T follicular helper cell (primary cell): ENCODE results near the gene GTF3C6.
"Not testable (repeated sequence)": the region's sequence is repeated elsewhere in the genome, so short reads cannot be mapped to it uniquely, and the experiment has no call there.

ENCODE experiments used
- DNase-seq: peaks from one replicate; pipeline ENCODE4 v3.0.0-alpha.2; 2020; ENCODE audit warnings: low read depth
- total RNA-seq, 2 experiments: gene quantifications; one replicate each; lab custom pipeline; 2026; lab: John Stamatoyannopoulos, UW

The GTF3C6 gene
- 32.0 to 84.0 reads per million in 2 experiments for total RNA-seq

- peak; percentile 87 for DNase-seq
These were observed at the start of gene GTF3C6 for GRCh38 chr6:110958329-110959192. TSS of gene GTF3C6 (plus strand) at chr6:110958706. CDS start at chr6:110958770, 64 bp downstream.

GRCh38 chr6:110930781-110931180, 27.7 kb upstream of the GTF3C6 start:
- DNase-seq, result no peak

GRCh38 chr6:110933912-110934311, 24.6 kb upstream of the GTF3C6 start:
- DNase-seq, result no peak

GRCh38 chr6:110934381-110934898, 24.1 kb upstream of the GTF3C6 start:
- no peak for DNase-seq

GRCh38 chr6:110935171-110935570, 23.3 kb upstream of the GTF3C6 start:
- no peak for DNase-seq

- DNase-seq, result no peak
These were observed 20.3 kb upstream of the GTF3C6 start for GRCh38 chr6:110938171-110938570.

GRCh38 chr6:110939429-110940200, 18.9 kb upstream of the GTF3C6 start:
- no peak for DNase-seq

- DNase-seq, result no peak
These were observed 13.8 kb upstream of the GTF3C6 start for GRCh38 chr6:110944681-110945151.

- no peak for DNase-seq
These were observed 12.0 kb upstream of the GTF3C6 start for GRCh38 chr6:110946498-110946897.

GRCh38 chr6:110949679-110950285, 8.7 kb upstream of the GTF3C6 start:
- no peak for DNase-seq

GRCh38 chr6:110950440-110950839, 8.1 kb upstream of the GTF3C6 start:
- DNase-seq, result no peak

GRCh38 chr6:110951008-110951407, 7.5 kb upstream of the GTF3C6 start:
- no peak for DNase-seq

- DNase-seq, result no peak
These were observed 6.3 kb upstream of the GTF3C6 start for GRCh38 chr6:110951986-110952794.

- DNase-seq, result no peak
These were observed 4.7 kb upstream of the GTF3C6 start for GRCh38 chr6:110953633-110954303.

- DNase-seq, result no peak
These were observed 1.5 kb downstream of the GTF3C6 start for GRCh38 chr6:110960014-110960390.

GRCh38 chr6:110962636-110963035, 4.1 kb downstream of the GTF3C6 start:
- DNase-seq, result not testable (repeated sequence)

GRCh38 chr6:110965629-110966229, 7.2 kb downstream of the GTF3C6 start:
- DNase-seq, result no peak

GRCh38 chr6:110968661-110969060, 10.2 kb downstream of the GTF3C6 start:
- not testable (repeated sequence) for DNase-seq

- no peak for DNase-seq
These were observed 13.0 kb downstream of the GTF3C6 start for GRCh38 chr6:110971468-110971867.

- DNase-seq, result no peak
These were observed 18.1 kb downstream of the GTF3C6 start for GRCh38 chr6:110976575-110976974.
